HG03342 (cell line): ENCODE data around the gene HPS1.

ENCODE experiments used
- ATAC-seq: cut with Tn5 transposase; IDR thresholded peaks from one replicate; pipeline ENCODE4 v1.9.1; 2021; ENCODE audit warnings: mild to moderate bottlenecking, moderate library complexity; ENCODE audit not compliant: unreplicated experiment

The HPS1 gene

GRCh38 chr10:98433881-98434732 is 12.6 kb downstream of the HPS1 start:
- ATAC-seq, result no peak

- ATAC-seq, result no peak
Observed at GRCh38 chr10:98433371-98433770, 13.4 kb downstream of the HPS1 start.

GRCh38 chr10:98432330-98432729 is 14.4 kb downstream of the HPS1 start:
- no peak for ATAC-seq

- no peak for ATAC-seq
Observed at GRCh38 chr10:98431016-98431415, 15.7 kb downstream of the HPS1 start.

- no peak for ATAC-seq
Observed at GRCh38 chr10:98430427-98430826, 16.3 kb downstream of the HPS1 start.

GRCh38 chr10:98429320-98430072 is 17.2 kb downstream of the HPS1 start:
- ATAC-seq, result no peak

GRCh38 chr10:98427011-98427515 is 19.7 kb downstream of the HPS1 start:
- ATAC-seq, result no peak

GRCh38 chr10:98425511-98426352 is 21.0 kb downstream of the HPS1 start:
- peak; percentile 48 for ATAC-seq

- no peak for ATAC-seq
Observed at GRCh38 chr10:98424295-98425254, 22.2 kb downstream of the HPS1 start.

- no peak for ATAC-seq
Observed at GRCh38 chr10:98423691-98424120, 23.0 kb downstream of the HPS1 start.

GRCh38 chr10:98422182-98422581 is 24.6 kb downstream of the HPS1 start:
- no peak for ATAC-seq

GRCh38 chr10:98420786-98421185 is 25.9 kb downstream of the HPS1 start:
- ATAC-seq, result no peak

GRCh38 chr10:98419469-98420261 is 27.1 kb downstream of the HPS1 start:
- ATAC-seq, result no peak

- ATAC-seq, result no peak
Observed at GRCh38 chr10:98418665-98419468, 27.9 kb downstream of the HPS1 start.

- ATAC-seq, result no peak
Observed at GRCh38 chr10:98417973-98418664, 28.6 kb downstream of the HPS1 start.

- ATAC-seq, result no peak
Observed at GRCh38 chr10:98417481-98417959, 29.2 kb downstream of the HPS1 start.

- ATAC-seq, result no peak
Observed at GRCh38 chr10:98416606-98417388, 29.9 kb downstream of the HPS1 start.
